SKM-1 treated with dmso at 0.1 percent for 144 hours (cell line): ENCODE data around the gene QDPR.
"Not testable (repeated sequence)": the region's sequence is repeated elsewhere in the genome, so short reads cannot be mapped to it uniquely, and the experiment has no call there.

Source experiments
- DNase-seq: peaks from one replicate; lab custom pipeline; 2025; ENCODE audit not compliant: unreplicated experiment; lab: John Stamatoyannopoulos, UW

QDPR gene

DNA sequence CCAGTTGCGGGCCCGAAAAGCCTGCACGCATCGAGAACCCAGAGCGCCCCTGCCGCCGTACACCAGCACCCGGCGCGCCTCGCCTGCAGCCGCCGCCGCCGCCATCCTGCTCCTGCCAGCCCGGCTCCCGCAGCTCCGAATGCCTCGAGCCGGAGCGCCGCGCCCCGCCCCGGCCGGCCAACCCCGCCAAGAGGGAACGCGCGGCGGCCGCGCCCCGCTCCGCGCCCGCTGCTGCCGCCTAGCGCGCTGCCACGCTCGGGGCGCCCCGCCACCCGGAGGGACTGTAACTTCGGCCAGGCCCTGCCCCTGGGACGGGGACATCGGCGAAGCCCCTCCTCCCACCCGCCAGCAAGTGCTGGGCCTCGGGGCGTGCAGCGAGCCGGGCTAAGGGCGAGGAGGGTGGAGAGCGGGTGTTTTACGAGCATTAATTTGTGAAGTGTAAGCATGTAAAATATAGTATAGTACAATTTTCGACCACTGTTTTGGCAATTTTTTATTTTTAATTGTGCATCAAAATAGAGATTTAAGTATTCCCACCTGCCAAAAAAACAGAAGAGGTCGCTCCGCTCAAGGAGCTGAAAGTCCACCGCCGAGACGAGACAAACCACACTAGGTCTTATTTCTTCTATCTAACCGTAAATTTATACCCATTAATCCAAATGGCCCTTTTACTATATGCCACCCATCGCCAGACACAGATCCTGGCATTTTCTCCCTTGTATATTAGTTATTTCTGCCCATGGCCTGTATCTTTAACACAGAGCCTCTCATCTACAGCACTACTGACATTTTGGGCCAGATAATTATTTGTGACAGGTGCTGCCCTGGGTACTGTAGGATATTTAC is at the start of gene QDPR:
QDPR (minus strand) TSS at position 141 of the 846 bp plus-strand sequence; CDS start at position 105, 36 bp downstream.
- DNase-seq = peak; percentile 84

DNA sequence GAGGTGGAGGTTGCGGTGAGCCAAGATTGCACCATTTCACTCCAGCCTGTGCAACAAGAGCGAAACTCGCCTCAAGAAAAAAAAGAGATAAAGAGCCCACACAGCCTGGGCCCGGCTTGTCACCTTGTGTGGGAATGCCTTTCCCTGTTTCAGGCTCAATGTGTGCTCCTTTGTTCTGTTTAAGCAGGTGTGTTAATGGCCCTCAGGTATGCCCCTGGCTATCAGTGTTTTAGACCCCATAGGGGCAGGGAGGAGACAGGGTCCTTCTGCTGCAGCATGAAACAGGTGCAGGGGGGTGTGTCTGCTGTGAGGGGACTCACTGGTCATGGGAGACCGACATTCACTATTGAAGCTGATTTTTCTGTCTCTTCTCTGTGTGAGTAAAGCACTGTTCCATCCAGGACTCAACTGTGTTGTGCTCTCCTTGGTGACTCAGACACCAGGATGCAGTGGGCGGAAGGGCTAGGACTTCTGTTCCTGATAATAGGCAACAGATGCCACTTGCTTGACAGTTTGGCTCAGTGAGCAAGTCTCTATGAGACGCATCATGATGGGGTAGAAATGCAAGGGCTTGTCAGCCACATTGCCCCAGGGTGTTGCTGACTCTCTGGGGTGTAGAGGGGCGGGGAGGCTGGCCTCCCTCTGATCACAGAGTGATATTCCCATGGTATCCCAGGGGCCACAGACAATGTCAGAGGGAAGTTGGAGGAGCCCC is 49.5 kb upstream of the QDPR start:
- no peak for DNase-seq

DNA sequence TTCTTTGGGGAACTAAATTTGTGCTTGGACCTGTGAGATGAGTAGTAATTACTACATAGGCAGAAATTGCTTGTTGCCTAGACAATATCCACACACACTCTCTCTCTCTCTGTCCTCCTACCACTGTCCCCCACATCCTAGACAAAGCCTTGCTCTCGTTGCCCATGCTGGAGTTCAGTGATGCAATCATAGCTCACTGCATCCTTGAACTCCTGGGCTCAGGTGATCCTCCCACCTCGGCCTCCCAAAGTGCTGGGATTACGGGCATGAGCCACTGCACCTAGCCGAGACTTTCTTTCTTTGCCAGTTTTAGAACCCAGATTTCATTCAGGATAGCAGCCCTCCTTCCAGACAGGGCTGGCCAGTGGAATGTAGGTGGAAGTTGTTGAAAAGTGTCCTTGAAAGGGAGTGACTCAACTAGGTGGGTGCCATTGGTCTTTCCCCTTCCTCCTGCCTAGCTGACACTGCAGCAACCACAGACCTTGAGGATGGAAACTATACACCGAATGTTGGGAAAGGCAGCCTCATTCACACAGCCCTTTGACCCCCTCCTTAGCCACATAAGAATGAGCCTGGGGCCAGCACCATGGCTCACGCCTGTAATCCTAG is 48.3 kb upstream of the QDPR start:
- no peak for DNase-seq

DNA sequence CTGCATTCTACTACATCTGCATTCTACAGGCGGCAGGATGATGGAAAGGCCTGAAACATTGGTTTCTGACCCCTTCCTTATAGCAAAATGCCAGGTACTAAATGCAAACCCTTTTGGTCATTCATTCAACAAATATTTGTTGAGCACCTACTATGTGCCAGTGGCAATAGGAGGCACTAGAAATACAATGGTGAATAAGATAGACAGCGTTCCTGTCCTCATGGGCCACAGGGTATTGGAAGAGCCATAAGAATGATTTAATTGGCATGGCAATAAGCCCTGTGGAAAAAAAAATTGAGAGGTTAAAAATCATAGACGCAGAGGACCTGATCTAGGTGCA is 47.8 kb upstream of the QDPR start:
- no peak for DNase-seq

DNA sequence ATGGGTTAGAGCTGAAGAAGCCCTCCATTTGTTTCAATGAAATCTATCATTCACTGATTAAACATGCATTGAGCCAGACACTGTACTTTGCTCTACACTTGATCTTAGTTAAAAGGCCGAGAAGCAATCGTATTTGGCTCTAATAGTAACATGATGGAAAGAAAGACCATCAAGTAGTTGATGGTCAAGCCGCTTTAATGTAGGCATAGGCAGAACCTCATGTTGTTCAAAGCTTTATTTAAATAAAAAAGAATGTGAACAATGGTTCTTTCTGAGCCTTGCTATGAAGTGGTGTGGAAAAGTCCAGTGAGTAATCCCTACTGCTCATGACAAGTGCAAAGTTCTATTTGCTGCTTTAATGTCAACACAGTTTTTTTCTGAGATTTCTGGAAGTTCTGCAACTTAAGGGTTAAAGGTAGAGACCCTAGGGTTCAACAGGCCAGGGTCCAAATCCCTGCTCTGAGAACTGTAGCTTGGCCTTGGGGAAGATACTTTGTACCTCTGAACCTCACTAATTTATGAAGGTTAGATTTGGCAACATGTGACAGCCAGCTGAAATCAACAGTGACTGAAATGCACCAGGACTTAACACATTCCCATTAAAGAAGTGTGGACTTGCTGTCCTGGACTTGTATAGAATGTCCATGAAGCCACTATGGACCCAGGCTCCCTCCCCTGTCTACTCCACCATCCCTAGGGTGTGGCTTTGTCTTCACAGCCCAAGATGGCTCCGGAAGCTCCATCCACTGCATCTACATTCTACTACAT is 47.2 kb upstream of the QDPR start:
- no peak for DNase-seq

DNA sequence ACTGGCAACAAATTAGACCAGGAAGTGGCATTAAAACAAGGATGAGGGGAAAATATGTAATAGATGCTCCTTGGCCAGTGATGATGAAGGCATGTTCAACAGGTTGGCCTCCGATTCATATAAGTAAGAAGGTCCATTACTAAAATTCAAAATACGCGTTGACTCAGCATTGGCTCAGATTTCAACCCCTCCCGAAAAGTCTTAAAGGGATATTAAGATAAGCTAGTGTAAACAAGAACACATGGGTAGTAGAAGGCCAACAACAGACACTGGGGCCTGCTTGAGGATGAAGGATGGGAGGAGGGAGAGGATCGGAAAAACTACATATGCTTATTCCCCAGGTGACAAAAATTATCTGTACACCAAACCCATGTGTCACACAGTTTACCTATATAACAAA is 46.0 kb upstream of the QDPR start:
- DNase-seq = no peak

DNA sequence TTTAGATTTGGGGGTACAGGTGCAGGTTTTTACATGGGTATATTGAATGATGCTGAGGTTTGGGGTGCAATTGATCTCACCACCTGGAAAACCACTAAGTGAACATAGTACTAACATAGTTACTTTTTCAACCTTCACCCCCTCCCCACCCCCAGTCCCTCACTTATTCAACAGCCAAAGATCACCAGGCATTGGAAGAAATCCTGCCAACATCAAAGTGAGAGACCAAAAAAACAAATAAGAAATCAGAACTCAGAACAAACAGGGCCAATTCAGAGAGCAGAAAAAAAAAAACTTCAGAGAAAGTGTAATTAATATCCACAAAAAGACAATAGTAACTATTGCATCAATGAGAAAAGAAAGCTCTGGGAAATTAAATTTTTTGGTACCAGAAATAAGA is 44.6 kb upstream of the QDPR start:
- no peak for DNase-seq

DNA sequence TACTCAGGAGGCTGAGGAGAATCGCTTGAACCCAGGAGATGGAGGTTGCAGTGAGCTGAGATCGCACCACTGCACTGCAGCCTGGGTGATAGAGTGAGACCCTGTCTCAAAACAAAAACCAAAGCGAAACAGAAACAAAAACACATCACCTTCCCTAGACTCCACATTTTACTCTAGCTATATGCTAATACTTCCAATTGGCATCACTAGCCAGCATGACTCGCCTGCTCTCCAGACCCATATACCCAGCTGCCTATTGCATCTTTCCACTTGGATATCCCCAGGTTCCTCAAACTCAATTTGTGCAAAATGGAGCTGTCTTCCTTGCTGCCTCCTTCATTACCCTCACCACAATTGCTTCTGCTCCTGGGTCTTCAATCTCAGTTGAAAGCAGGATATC is 42.7 kb upstream of the QDPR start:
- no peak for DNase-seq

DNA sequence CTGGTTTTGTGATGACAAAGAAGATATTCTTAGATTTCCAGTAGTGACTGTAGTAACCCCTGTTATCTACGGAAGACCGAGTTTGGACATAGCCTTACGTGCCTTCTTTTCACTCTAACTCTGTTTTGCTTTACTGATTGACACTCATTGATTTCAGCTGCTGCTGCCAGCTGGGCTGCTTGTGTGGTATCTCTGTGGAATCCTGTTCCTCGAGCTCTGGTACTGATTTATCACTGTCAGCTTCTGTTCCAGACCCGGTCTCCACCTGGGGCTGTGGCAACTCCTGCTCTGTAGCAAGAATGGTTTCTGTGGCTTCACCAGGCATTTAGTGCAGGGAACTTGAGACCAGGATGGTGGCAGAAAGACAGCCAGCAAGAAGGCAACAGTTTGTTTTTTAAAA is 40.5 kb upstream of the QDPR start:
- DNase-seq = no peak

DNA sequence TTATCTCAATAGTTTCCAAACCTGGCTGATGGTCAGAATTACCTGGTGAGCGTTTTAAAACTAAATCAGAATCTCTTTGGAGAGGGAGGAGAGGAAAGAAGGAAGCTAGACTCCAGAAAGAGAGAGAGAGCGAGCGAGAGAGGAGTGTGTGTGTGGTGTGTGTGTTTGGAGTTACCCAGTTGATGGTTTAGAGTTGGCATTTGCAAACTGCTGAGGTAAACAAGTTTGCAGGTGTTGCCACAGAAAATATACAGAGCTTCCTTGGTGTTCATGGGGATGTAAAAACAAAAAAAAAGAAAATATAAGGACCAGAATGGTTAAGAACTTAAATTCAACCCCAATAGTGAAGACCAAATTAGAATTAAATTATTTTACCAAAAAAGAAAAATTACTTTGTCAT is 38.7 kb upstream of the QDPR start:
- no peak for DNase-seq

DNA sequence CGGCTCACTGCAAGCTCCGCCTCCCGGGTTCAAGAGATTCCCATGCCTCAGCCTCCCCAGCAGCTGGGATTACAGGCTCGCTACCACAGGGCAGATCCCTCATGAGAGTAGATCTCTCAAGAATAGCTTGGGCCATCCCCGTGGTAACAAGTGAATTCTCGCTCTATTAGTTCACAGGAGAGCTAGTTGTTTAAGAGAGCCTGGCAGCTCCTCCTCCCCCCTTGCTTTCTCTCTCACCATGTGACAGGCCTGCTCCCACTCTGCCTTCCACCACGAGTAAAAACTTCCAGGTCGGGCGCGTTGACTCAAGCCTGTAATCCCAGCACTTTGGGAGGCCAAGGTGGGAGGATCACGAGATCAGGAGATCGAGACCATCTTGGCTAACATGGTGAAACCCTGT is 34.8 kb upstream of the QDPR start:
- no peak for DNase-seq

DNA sequence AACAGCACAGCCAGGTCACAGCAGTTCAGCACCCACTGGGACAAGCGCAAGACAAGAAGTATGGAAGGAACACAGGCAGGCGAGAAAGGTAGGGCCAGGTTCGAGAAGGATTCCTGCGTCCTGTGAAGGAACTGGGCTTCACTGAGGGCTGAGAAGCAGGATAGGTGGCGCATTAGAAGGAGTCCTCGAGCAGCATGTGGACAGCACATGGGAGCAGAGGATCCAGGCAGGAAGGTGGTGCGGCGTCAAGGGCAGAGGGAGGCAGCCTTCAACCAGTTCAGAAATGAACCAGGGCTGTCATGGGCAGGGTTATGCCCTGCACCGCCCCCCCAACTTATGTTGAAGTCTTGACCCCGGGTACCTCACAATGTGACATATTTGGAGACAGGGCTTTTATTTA is 34.3 kb upstream of the QDPR start:
- DNase-seq = no peak

DNA sequence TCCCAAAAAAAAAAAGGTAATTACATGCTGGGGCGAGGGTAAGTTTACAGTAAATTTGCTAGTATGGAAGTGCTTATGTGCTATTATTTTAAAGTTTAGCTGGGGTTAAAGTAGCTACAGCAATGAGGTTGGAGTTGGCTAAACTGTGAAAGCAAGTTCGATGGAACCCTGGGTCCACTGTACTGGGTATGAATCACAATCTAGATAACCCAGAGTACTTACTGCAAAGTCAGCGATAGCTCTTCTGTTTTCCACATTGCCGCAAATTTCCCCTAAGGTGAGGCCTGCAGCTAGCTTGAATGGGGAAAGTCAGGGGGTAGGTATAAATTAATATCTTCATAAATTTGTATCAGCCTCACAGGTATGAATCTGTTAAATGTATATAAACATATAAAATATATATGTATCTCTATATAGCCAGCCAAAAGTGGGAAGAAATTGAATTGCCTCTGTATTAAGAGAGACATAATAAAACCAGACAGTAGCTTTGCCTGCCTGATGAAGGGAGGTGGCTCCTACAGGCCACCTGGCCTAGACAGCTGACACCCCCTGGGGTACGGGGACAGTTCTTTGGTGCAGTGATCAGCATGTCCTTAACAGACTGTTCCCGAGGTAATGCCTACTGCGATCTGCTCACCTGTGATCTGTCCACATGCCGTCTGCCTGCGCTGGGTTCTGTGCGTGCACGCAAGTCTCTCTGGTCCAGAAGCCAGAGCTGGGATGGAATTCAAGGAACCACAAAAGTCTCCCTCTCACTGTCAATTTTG is 33.7 kb upstream of the QDPR start:
- DNase-seq = no peak

DNA sequence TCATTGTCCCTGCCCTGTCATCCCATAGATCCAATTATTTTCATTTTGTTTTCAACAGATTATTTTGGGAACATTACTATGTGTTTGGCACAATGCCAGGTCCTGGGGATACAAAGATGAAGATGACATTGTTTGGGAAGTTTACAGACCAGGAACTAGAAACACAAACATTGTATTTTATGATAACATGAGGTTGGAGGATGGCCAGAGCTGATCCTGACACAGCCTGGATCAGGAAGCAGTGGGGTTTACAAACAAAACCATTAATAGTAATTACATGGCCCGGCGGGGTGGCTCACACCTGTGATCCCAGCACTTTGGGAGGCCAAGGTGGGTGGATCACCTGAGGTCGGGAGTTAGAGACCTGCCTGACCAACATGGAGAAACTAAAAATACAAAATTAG is 32.9 kb upstream of the QDPR start:
- no peak for DNase-seq

DNA sequence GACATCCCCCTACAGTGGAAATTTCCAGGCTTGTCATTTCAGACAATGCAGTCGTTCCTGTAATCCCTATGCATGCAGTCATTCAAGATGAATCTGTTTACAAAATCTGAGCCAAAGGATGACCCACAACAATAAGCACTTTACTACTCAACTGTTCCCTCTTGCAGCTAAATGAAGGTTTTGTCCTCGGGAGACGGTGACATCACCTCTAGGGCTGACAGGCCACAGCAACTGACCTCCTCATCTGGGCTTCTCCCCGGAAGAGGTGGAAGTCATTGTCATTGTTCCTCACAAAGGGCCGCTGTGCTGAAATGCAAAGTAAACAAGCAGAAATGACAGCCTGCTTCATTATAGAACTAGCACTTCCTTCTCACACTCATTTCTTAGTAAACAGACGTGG is 32.3 kb upstream of the QDPR start:
- no peak for DNase-seq

DNA sequence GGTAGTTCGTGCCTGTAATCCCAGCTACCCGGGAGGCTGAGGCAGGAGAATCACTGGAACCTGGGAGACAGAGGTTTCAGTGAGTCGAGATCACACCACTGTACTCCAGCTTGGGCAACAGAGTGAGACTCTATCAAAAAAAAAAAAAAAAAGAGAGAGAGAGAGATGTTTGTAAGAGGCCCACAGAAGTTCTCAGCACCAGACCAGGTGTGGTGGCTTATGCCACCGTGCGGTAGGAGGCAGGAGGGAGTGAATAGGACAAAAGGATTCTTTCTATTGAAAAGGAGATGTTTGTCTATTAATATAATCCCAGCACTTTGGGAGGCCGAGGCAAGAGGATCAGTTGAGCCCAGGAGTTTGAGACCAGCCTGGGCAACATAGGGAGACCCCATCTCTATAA is 25.2 kb upstream of the QDPR start:
- DNase-seq = not testable (repeated sequence)

DNA sequence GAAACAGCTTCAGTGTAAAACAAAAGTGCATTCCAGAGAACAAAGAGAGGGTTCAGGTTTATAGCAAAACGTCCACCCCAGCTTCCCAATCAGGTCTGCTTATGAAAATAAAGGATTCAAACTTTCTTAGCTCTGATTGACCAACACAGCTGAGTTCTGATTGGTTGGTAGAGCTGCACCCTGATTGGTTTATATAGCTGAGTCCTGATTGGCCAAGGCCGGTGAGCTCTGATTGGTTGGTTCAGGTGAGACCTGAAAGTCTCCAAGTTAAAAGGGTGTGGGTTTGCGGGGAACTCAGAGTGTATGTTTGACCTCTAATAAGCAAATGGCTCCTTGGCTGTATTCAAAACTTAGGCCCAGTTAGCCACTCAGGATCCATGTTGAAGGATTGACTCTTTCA is 24.0 kb upstream of the QDPR start:
- no peak for DNase-seq

DNA sequence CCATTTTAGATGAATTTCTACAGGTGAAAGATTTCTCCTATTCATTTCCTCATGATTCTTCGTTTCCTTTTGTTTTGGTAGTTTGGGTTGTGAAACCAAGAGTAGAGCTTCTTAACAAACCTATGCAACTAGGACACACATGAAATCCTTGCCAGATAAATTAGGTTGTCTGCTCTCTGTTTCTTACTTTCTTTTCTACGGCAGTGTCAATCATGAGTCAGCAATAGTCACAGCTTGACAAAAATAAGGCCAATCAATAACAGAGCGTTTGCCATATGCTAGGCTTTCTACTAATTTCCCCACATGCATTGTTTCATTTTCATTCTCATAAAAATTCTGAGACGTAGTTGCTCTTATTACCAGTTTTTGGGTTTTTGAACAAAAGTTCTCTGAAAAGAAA is 23.4 kb upstream of the QDPR start:
- DNase-seq = no peak

DNA sequence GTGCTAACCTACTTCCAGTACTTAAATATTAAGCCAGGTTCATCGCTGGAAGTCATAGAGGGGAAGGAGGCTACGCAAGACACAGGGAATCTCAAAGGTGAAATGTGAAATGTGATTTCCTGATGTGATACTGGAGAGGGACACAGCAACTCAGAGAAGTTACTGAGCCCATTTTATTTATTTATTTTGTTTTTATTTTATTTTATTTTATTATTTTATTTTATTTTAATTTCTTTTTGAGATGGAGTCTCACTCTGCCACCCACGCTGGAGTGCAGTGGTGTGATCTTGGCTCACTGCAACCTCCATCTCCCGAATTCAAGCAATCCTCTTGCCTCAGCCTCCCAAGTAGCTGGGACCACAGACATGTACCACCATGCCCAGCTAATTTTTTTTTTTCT is 22.8 kb upstream of the QDPR start:
- DNase-seq = no peak

DNA sequence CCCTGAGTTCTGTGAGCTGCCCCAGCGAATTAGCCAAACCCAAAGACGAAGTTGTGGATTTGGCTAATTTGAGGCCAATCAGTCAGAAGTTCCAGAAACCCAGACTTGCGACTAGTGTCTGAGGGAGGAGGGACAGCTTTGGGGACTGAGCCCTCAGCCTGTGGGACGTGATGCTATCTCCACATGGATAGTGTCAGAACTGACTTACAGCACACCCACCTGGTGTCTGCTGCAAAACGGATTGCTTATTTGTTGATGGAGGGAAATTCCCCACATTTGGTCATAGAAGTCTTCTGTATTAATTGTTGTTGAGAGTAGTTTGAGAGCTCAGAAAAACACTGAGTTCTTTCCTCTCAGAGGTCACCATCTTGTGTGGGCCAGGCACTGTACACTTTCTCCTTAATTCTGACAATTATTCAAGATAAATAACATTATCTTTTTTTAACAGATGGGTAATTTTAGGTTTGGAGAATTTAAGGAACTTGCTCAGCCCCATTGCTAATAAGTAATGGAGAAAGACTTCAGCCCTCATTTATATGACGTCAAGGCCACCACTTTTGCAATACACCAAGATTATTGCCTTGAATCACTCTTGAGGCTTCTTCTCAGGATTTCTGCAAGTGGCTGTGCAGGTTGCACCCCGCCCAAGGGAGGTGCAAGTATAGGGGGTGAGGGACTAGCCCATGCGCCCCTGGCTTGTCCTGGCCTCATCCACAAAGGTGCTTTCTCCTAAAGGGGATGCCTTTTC is 19.8 kb upstream of the QDPR start:
- DNase-seq = no peak
